HG03135 (cell line): ENCODE data around the gene PCDHGA1.
A peak's percentile ranks its signal among the peaks of the same experiment; 100 is the strongest.

Experiments used
- ATAC-seq: cut with Tn5 transposase; IDR thresholded peaks from one replicate; pipeline ENCODE4 v1.9.1; 2021; ENCODE audit warnings: mild to moderate bottlenecking, moderate library complexity; ENCODE audit not compliant: unreplicated experiment

The PCDHGA1 gene

GRCh38 chr5:141439411-141440141, 109.3 kb downstream of the PCDHGA1 start:
- no peak for ATAC-seq

DNA sequence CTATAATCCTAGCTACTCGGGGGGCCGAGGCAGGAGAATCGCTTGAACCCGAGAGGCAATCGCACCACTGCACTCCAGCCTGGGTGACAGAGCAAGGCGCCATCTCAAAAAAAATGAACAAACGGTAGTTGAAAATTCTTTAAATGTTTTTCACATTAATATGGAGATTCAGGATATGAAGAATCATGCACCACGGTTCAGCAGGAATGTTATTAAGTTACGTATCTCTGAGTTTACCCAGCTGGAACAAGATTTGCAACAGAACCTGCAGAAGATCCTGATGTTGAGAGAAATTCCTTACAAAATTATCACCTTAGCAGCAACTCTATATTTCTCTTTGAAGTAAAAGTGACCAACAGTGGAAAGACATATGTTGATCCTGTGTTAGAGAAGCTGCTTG, 110.0 kb downstream of the PCDHGA1 start:
- ATAC-seq, result no peak

DNA sequence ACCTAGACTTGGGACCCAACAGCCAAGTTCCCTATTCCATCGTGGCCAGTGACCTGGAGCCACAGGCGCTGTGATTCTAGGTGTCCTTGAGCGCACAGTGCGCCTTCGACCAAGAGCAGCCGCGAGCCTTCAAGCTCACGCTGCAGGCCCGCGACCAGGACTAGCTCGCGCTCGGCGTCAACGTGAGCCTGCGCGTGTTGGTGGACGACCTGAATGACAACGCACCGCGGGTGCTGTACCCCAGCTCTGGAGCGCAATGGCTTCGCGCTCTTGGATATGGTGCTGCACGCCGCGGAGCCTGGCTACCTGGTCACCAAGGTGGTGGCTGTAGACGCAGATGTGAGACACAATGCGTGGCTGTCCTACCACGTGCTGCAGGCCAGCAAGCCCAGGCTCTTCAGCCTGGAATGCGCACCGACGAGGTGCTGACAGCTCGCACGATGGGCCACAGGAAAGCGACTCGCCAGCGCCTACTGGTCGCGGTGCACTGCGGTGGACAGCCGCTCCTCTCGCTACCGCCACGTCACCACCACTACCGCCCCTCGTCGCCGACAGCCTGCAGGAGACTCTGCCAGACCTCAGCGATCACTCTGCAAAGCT, 111.4 kb downstream of the PCDHGA1 start:
- ATAC-seq, result no peak

DNA sequence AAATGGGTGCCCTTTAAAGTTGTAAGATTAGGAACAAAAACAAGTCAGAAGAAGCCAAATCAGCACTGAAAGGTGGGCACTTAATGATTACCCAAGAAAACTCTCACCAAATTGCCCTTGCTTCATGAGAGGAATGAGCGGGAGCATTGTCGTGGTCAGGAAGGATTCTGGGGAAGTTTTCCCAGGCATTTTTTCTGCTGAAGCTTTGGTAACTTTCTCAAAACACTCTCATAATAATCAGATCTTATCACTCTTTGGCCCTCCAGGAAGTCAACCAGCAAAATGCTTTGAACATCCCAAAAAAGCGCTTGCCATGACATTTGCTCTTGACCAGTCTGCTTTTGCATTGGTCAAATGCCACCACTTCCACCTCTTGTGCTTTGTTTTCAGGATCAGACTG, 135.0 kb downstream of the PCDHGA1 start:
- no peak for ATAC-seq

DNA sequence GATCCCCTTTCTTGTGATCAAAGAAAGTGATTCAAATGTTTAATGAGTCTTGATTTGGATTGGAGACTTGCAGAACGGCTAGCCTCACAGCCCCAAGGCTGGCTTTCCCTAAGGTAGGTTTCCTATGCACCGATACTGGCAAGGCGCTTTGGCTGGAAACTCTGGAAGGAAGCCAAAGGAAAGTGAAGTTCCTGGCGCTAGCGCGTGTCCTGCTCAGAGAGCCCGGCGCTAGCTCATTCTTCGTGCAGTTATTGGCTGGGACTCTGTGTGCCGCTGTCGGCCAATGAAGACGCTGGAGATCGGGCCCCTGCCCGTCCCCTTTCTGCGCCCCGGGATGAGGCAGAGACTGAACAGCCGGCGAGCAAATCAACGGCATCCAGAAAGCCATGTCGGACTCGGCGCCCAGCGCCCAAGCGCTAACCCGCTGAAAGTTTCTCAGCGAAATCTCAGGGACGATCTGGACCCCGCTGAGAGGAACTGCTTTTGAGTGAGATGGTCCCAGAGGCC, 145.4 kb downstream of the PCDHGA1 start, which contains the start of gene PCDHGC3:
Gene PCDHGC3, plus strand, starts transcription at position 342 of the 507 bp plus-strand sequence. Its CDS starts 151 bp downstream, at position 493.
- peak; percentile 96 for ATAC-seq

DNA sequence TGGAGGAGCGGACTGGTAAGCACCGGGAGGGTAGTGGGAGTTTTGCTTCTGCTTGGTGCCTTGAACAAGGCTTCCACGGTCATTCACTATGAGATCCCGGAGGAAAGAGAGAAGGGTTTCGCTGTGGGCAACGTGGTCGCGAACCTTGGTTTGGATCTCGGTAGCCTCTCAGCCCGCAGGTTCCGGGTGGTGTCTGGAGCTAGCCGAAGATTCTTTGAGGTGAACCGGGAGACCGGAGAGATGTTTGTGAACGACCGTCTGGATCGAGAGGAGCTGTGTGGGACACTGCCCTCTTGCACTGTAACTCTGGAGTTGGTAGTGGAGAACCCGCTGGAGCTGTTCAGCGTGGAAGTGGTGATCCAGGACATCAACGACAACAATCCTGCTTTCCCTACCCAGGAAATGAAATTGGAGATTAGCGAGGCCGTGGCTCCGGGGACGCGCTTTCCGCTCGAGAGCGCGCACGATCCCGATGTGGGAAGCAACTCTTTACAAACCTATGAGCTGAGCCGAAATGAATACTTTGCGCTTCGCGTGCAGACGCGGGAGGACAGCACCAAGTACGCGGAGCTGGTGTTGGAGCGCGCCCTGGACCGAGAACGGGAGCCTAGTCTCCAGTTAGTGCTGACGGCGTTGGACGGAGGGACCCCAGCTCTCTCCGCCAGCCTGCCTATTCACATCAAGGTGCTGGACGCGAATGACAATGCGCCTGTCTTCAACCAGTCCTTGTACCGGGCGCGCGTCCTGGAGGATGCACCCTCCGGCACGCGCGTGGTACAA, 146.0 kb downstream of the PCDHGA1 start:
- peak; percentile 22 for ATAC-seq

GRCh38 chr5:141477044-141477575, 146.8 kb downstream of the PCDHGA1 start:
- ATAC-seq, result no peak

GRCh38 chr5:141477815-141478214, 147.5 kb downstream of the PCDHGA1 start:
- ATAC-seq, result no peak

- no peak for ATAC-seq
Measured at GRCh38 chr5:141478321-141478945, 148.1 kb downstream of the PCDHGA1 start.

- ATAC-seq, result no peak
Measured at GRCh38 chr5:141479776-141480175, 149.5 kb downstream of the PCDHGA1 start.

- no peak for ATAC-seq
Measured at GRCh38 chr5:141483902-141484301, 153.6 kb downstream of the PCDHGA1 start.

- ATAC-seq, result no peak
Measured at GRCh38 chr5:141484310-141484640, 154.0 kb downstream of the PCDHGA1 start.

GRCh38 chr5:141484641-141485311, 154.5 kb downstream of the PCDHGA1 start, which contains the start of gene PCDHGC4:
TSS of gene PCDHGC4 (plus strand) at chr5:141485030. CDS start at chr5:141485174, 144 bp downstream.
- ATAC-seq, result no peak

GRCh38 chr5:141485321-141486055, 155.2 kb downstream of the PCDHGA1 start:
- ATAC-seq, result no peak

GRCh38 chr5:141486091-141486490, 155.8 kb downstream of the PCDHGA1 start:
- no peak for ATAC-seq

- ATAC-seq, result no peak
Measured at GRCh38 chr5:141487131-141487530, 156.8 kb downstream of the PCDHGA1 start.

DNA sequence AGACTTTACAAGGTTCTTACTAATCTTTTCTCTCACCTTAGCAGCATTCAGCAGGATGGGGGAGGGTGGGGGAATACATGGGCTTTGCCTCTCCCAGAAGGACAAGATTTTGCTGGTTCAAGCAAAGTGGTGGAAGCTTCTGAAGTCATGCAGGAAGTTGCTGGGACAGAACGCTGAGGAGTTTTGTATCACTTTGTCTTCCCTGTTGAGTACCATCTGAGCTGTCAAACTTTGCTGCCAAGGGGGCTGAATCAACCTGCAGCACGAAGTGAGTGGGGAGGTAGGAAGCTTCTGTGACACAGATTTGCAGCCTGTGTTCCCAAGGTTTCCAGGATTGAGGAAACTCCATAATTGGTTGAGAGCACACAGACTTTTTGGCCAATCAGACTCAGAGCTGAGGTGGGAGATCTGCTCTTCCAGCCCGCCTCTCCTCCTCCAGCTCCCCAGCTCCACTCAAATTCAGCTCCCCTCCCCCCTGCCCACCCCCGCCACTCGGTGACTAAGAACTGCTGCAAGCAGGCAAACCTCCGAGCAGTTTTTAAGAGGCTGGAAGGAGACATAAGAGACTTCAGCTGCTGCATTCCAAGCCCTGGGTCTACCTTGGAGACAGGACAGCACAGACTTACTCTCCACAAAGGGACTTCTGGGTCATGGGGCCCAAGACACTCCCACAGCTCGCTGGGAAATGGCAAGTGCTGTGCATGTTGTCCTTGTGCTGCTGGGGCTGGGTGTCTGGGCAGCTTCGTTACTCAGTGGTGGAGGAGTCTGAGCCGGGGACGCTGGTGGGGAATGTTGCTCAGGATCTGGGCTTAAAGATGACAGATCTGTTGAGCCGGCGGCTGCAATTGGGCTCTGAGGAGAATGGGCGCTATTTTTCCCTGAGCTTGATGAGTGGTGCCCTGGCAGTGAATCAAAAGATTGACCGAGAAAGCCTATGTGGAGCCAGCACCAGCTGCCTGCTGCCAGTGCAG, 158.6 kb downstream of the PCDHGA1 start, which contains the start of gene PCDHGC5:
Gene PCDHGC5, plus strand, starts transcription at position 491 of the 971 bp plus-strand sequence. Its CDS starts 160 bp downstream, at position 651.
- no peak for ATAC-seq

GRCh38 chr5:141489841-141490240, 159.5 kb downstream of the PCDHGA1 start:
- ATAC-seq, result no peak
